ENCODE results near the gene MAPK8IP3. TPM values are rescaled to one million over a fixed set of nuclear protein-coding genes. Genes with fewer than 3 reads are reported as not detected.

MAPK8IP3 gene
- total RNA-seq, 1 donor from 2014 or later, result 28.5 TPM

GRCh38 chr16:1777375-1778199 lies 71.6 kb downstream of the MAPK8IP3 start:
- DNase-seq (ENCODE audit: low spot score), result no peak
- H3K4me3 Mint-ChIP-seq, result no peak overlapping the region

GRCh38 chr16:1778200-1779179 lies 72.5 kb downstream of the MAPK8IP3 start:
- Histone ChIP-seq H3K4me2 (no peak overlapping the region), H3K4me1 (peaks cover 11% of the 10 kb centered on the region), H3K4me3 (no peak overlapping the region), H3K27me3 (no peaks in the 10 kb centered on the region), H3K27ac (no peak overlapping the region), H3K9me3 (ENCODE audit: low read depth) (no peaks in the 10 kb centered on the region), H3K36me3 (no peaks in the 10 kb centered on the region), H2AFZ (replicated peaks) (no peak overlapping the region), H3F3A (ENCODE audit: low read depth) (peaks cover 15% of the 10 kb centered on the region), H3K79me2 (ENCODE audit: low read depth) (peaks cover 33% of the 10 kb centered on the region), H3K9ac (no peak overlapping the region), H4K20me1 (ENCODE audit: low read depth) (peaks cover 43% of the 10 kb centered on the region)
- no peak for DNase-seq (ENCODE audit: low spot score)
- H3K9me3 Mint-ChIP-seq, result no peaks in the 10 kb centered on the region
- no peak overlapping the region for H3K27ac Mint-ChIP-seq
- H3K27me3 Mint-ChIP-seq (ENCODE audit: insufficient read depth, low read depth), result peaks cover 9% of the 10 kb centered on the region
- no peak overlapping the region for H3K4me3 Mint-ChIP-seq
- no peaks in the 10 kb centered on the region for H3K36me3 Mint-ChIP-seq
- H3K4me1 Mint-ChIP-seq, result peaks cover 15% of the 10 kb centered on the region
- TF ChIP-seq CTCF (IDR thresholded peaks at IDR 0.05) (no peak), EZH2 (IDR thresholded peaks at IDR 0.05) (no peak), EZH2phosphoT487 (IDR thresholded peaks at IDR 0.05) (no peak)

More at GRCh38 chr16:1777375-1778199, 71.6 kb downstream of the MAPK8IP3 start:
- Histone ChIP-seq H3K4me3 (no peak overlapping the region), H4K20me1 (ENCODE audit: low read depth) (peaks cover 39% of the 10 kb centered on the region), H3K27ac (no peak overlapping the region), H3K4me1 (peaks cover 11% of the 10 kb centered on the region), H3K4me2 (no peak overlapping the region), H3K36me3 (no peaks in the 10 kb centered on the region), H3F3A (ENCODE audit: low read depth) (peaks cover 11% of the 10 kb centered on the region), H2AFZ (replicated peaks) (no peak overlapping the region), H3K9me3 (ENCODE audit: low read depth) (no peaks in the 10 kb centered on the region), H3K9ac (no peak overlapping the region), H3K27me3 (no peaks in the 10 kb centered on the region), H3K79me2 (ENCODE audit: low read depth) (peaks cover 31% of the 10 kb centered on the region)
- no peaks in the 10 kb centered on the region for H3K9me3 Mint-ChIP-seq
- H3K27me3 Mint-ChIP-seq (ENCODE audit: insufficient read depth, low read depth), result peaks cover 5% of the 10 kb centered on the region
- no peaks in the 10 kb centered on the region for H3K36me3 Mint-ChIP-seq
- peaks cover 11% of the 10 kb centered on the region for H3K4me1 Mint-ChIP-seq
- TF ChIP-seq EZH2 (IDR thresholded peaks at IDR 0.05) (no peak), CTCF (IDR thresholded peaks at IDR 0.05) (no peak), EZH2phosphoT487 (IDR thresholded peaks at IDR 0.05) (no peak)
- H3K27ac Mint-ChIP-seq, result no peak overlapping the region

DNA sequence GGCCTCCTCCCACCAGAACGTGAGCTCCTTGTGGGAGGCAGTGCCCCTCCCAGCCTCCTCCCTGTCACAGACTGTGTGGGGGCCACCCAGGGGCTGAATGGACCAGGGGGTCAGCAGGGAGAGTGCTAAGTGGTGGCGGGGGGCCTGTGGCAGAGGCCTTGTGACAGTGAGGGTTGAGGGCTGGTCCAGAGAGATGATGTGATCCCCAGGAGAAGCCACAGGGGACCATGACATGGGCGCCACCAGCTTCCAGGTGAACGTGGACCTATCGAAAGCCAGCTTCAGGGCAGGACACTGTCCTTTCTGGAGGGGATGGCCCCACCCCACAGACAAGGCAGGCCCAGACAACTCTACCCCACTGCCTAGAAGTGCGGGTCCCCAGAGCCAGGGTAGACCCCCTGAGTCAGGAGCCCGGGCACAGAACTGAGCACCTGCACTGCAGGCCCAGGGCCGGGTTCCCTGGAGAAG lies 73.3 kb downstream of the MAPK8IP3 start:
- Histone ChIP-seq H3K4me3 (no peak overlapping the region), H3K27me3 (no peaks in the 10 kb centered on the region), H3K79me2 (ENCODE audit: low read depth) (peaks cover 35% of the 10 kb centered on the region), H3K9me3 (ENCODE audit: low read depth) (no peaks in the 10 kb centered on the region), H3K27ac (no peak overlapping the region), H3K36me3 (no peaks in the 10 kb centered on the region), H3F3A (ENCODE audit: low read depth) (peaks cover 16% of the 10 kb centered on the region), H4K20me1 (ENCODE audit: low read depth) (peaks cover 47% of the 10 kb centered on the region), H3K4me1 (peaks cover 7% of the 10 kb centered on the region), H3K4me2 (no peak overlapping the region), H3K9ac (no peak overlapping the region), H2AFZ (replicated peaks) (no peak overlapping the region)
- no peak for DNase-seq (ENCODE audit: low spot score)
- TF ChIP-seq EZH2 (IDR thresholded peaks at IDR 0.05) (no peak), EZH2phosphoT487 (IDR thresholded peaks at IDR 0.05) (no peak), CTCF (IDR thresholded peaks at IDR 0.05) (no peak)
- no peaks in the 10 kb centered on the region for H3K9me3 Mint-ChIP-seq
- H3K4me1 Mint-ChIP-seq, result peaks cover 12% of the 10 kb centered on the region
- no peaks in the 10 kb centered on the region for H3K36me3 Mint-ChIP-seq
- H3K27me3 Mint-ChIP-seq (ENCODE audit: insufficient read depth, low read depth), result peaks cover 9% of the 10 kb centered on the region
- no peak overlapping the region for H3K27ac Mint-ChIP-seq
- no peak overlapping the region for H3K4me3 Mint-ChIP-seq

All from neural progenitor cell (in vitro differentiated cells).